Bronchial epithelial cell (primary cell): ENCODE data around the gene LIPC. TPM values are rescaled to one million over a fixed set of nuclear protein-coding genes. Genes with fewer than 3 reads are reported as not detected.

Experiments
- DNase-seq: peaks from one replicate; pipeline ENCODE4 v3.0.0-alpha.2; 2010; ENCODE audit warnings: low read depth
- FAIRE-seq: peaks from 2 replicates; lab custom pipeline; 2011; peaks lifted over from hg19 to GRCh38; lab: Jason Lieb, UNC
- H3K27me3 ChIP-seq: 2 replicates; pipeline ENCODE4 v1.5.1; 2011; ENCODE audit warnings: low read length; ENCODE audit not compliant: control insufficient read depth, insufficient read depth
- H3K36me3 ChIP-seq: 2 replicates; pipeline ENCODE4 v1.5.1; 2011; ENCODE audit warnings: low read length; ENCODE audit not compliant: control insufficient read depth, insufficient read depth
- H3K4me3 ChIP-seq: 2 replicates; pipeline ENCODE4 v1.5.1; 2011; ENCODE audit warnings: mild to moderate bottlenecking, low read depth, low read length, control low read depth
- CTCF ChIP-seq: IDR thresholded peaks from 2 replicates; pipeline ENCODE4 v1.5.1; 2011; ENCODE audit warnings: mild to moderate bottlenecking, moderate library complexity, low read length, control low read depth, inconsistent platforms; ENCODE audit not compliant: insufficient read depth, severe bottlenecking
- total RNA-seq: library from RNA; depleted of rRNA; stranded (reverse); fragments of >200 nt; gene quantifications from 2 replicates; pipeline ENCODE4 v1.2.1, GENCODE V29; 2014

The LIPC gene
- total RNA-seq, 1 donor from 2014 or later, result 0.26 TPM

- TF ChIP-seq CTCF, result no peak
- H3K36me3 ChIP-seq, result no peaks in the 10 kb centered on the region
- no peak overlapping the region for H3K4me3 ChIP-seq
- H3K27me3 ChIP-seq, result no peaks in the 10 kb centered on the region
- DNase-seq, result peak; percentile 80
- no peak for FAIRE-seq
Measured at GRCh38 chr15:58457466-58457965, 25.7 kb downstream of the LIPC start.

DNA sequence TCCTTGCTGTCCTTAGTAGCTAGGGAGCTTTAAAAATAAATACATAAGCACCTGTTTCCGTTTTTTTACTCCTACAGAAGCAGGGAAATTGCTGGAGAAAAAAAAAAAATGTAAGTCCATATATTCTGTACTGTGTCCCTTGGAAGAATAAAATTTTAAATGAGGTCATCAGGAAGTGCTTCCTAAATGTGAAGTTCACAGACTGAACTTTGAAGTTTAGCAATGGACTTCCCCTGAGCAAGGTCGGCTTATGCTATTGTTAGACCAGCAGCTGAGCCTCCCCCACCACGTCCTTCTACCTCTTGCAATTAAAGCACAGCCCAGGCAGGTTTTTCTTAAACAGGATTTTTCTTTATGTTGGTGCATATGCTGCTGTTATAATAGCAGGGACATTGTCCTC lies 26.3 kb downstream of the LIPC start:
- H3K36me3 ChIP-seq, result no peaks in the 10 kb centered on the region
- no peak for FAIRE-seq
- H3K4me3 ChIP-seq, result no peak overlapping the region
- DNase-seq, result peak; percentile 13
- no peaks in the 10 kb centered on the region for H3K27me3 ChIP-seq
- TF ChIP-seq CTCF, result no peak

DNA sequence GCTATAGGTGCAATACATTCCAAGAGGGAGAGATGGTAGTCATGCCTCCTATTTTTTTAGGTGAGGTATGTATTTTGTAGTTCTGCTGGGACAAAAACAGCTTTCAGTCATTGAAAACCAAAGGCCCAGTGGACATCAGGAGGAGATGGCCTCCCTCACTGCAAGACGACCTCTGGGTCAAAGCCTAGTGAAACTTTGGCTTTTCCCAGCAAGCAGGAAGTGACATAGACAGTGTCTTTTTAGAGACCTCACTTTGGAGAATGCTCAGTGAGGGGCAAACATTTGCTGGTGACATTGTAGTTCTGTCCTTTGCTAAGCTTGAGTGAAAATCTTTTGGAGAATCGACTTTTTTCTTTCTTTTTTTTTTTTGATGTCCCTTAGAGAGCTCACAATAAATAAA lies 27.3 kb downstream of the LIPC start:
- DNase-seq, result no peak
- FAIRE-seq, result no peak
- TF ChIP-seq CTCF, result no peak
- no peaks in the 10 kb centered on the region for H3K27me3 ChIP-seq
- H3K4me3 ChIP-seq, result no peak overlapping the region
- H3K36me3 ChIP-seq, result no peaks in the 10 kb centered on the region

DNA sequence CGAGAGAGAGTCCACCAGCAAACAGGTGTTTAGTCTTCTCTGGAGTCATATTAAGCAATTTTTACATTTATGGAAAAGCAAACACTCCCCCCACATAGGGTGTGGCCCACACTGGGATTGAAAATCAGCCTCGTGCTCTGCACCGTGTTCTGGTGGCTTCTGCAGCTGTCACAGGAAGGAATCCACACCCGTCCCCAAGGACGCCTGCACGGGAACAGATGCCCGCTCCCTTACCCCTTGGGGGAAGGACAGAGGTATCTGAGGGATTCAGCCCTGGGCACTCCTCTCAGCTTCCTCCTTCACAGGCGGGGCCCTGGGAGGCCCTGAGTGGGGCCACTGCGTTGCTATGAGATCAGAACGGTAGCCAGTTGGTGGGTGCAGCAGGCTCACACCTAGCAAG lies 27.8 kb downstream of the LIPC start:
- Histone ChIP-seq H3K27me3 (no peaks in the 10 kb centered on the region), H3K36me3 (no peaks in the 10 kb centered on the region), H3K4me3 (no peak overlapping the region)
- no peak for FAIRE-seq
- DNase-seq, result no peak
- TF ChIP-seq CTCF, result no peak

GRCh38 chr15:58460116-58460790 lies 28.5 kb downstream of the LIPC start:
- no peak for TF ChIP-seq CTCF
- Histone ChIP-seq H3K36me3 (no peaks in the 10 kb centered on the region), H3K27me3 (no peaks in the 10 kb centered on the region), H3K4me3 (no peak overlapping the region)
- no peak for DNase-seq
- no peak for FAIRE-seq

DNA sequence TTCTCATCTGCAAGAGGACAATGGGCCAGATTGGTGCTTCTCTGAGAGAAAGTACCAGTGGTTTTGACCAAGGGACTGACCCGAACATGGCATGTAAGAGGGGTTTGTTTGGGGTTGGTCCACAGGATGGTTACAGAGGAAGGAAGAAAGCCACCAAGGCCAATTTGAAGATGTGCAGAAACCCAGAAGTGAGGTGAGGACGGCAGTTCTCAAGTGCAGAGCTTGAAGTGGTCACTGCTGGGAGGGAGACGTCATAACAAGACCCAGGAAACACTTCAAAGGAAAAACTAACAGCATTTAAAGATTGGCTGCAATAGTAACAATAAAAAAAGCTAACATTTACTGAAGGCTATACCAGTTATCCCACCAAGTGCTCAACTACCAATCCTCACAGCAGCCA lies 29.1 kb downstream of the LIPC start:
- no peak for TF ChIP-seq CTCF
- no peak for FAIRE-seq
- Histone ChIP-seq H3K4me3 (no peak overlapping the region), H3K27me3 (no peaks in the 10 kb centered on the region), H3K36me3 (no peaks in the 10 kb centered on the region)
- no peak for DNase-seq
